Measurements from ENCODE around the gene B4GAT1. TPM values are rescaled to one million over a fixed set of nuclear protein-coding genes. Genes with fewer than 3 reads are reported as not detected.

Gene B4GAT1
- total RNA-seq, 1 donor from 2014 or later, result 40.9 TPM

DNA sequence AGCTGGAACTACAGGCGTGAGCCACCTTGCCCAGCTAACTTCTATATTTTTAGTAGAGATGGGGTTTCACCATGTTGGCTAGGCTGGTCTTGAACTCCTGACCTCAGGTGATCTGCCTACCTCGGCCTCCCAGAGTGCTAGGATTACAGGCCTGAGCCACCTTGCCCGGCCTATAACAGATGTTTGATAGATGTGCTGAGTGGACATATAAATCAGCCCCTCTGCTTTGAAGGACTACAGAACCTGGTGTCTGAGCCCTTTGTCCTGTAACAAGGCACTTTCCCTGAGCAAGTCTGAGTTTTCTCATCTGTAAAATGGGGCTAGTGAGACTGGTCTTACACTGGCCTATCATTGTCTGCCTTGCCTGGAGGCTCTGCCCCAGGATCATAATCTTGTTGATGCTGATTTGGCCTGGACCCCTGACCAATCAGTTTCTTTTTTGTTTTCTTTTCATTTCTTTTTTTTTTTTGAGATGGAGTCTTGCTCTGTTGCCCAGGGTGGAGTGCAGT is 18.2 kb downstream of the B4GAT1 start:
- Mint-ChIP-seq H3K27ac (no peak overlapping the region), H3K4me3 (no peak overlapping the region), H3K9me3 (no peaks in the 10 kb centered on the region), H3K36me3 (no peaks in the 10 kb centered on the region), H3K27me3 (ENCODE audit: insufficient read depth, low read depth) (peaks cover 7% of the 10 kb centered on the region), H3K4me1 (peaks cover 35% of the 10 kb centered on the region)
- Histone ChIP-seq H3K9me3 (ENCODE audit: low read depth) (no peaks in the 10 kb centered on the region), H3K36me3 (no peaks in the 10 kb centered on the region), H3K27me3 (peaks cover 3% of the 10 kb centered on the region), H4K20me1 (ENCODE audit: low read depth) (no peaks in the 10 kb centered on the region), H3K4me2 (no peak overlapping the region), H3K9ac (no peak overlapping the region), H3K27ac (no peak overlapping the region), H3K4me3 (no peak overlapping the region), H3K79me2 (ENCODE audit: low read depth) (no peaks in the 10 kb centered on the region), H2AFZ (replicated peaks) (no peak overlapping the region), H3K4me1 (peaks cover 11% of the 10 kb centered on the region), H3F3A (ENCODE audit: low read depth) (no peaks in the 10 kb centered on the region)
- DNase-seq (ENCODE audit: low spot score), result no peak
- no peak for TF ChIP-seq EZH2phosphoT487 (IDR thresholded peaks at IDR 0.05)
- TF ChIP-seq, protein P1, sequence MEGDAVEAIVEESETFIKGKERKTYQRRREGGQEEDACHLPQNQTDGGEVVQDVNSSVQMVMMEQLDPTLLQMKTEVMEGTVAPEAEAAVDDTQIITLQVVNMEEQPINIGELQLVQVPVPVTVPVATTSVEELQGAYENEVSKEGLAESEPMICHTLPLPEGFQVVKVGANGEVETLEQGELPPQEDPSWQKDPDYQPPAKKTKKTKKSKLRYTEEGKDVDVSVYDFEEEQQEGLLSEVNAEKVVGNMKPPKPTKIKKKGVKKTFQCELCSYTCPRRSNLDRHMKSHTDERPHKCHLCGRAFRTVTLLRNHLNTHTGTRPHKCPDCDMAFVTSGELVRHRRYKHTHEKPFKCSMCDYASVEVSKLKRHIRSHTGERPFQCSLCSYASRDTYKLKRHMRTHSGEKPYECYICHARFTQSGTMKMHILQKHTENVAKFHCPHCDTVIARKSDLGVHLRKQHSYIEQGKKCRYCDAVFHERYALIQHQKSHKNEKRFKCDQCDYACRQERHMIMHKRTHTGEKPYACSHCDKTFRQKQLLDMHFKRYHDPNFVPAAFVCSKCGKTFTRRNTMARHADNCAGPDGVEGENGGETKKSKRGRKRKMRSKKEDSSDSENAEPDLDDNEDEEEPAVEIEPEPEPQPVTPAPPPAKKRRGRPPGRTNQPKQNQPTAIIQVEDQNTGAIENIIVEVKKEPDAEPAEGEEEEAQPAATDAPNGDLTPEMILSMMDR (IDR thresholded peaks at IDR 0.05), result no peak
- no peak for TF ChIP-seq EZH2 (IDR thresholded peaks at IDR 0.05)

DNA sequence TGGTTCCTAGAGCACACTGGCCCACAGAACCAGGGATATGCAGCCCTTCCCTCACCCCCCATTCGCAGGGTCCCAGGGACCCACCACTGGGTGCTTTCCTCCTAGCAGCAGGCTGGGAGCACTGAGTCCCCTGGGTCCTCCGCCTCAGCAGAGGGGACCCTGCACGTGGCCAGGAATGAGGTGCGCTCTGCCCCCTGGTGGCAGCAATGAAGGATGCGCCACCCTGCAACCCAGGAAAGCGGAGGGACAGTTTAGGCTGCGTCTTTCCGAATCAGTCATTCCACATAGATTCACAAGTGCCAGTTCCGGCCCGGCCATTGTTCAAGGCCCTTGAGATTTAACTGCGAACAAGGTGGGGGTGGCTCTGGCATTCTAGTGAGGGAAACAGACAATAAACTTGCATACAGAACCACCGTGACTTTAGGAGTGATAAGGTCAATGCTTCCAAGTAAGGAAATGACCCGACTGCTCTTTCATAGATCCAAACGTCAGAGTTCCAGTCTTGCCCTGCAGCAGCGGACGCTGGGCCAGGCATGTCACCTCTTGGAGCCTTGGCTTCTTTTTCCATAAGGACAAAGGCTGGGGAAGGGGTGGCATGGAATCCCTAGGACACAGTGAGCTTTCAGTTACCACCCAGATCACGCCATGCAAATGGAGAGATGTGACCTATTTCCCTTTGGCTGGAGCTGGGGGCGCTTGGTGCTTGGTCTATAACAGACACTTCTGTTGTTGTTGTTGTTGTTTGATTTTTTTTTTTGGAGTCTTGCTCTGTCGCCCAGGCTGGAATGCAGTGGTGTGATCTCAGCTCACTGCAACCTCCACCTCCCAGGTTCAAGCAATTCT is 18.9 kb downstream of the B4GAT1 start:
- no peak overlapping the region for H3K9ac ChIP-seq
- H3K27ac Mint-ChIP-seq, result peak overlapping the region; percentile 57
- no peaks in the 10 kb centered on the region for H3K79me2 ChIP-seq (ENCODE audit: low read depth)
- TF ChIP-seq, protein P1 (IDR thresholded peaks at IDR 0.05), result peak; percentile 97
- TF ChIP-seq EZH2 (IDR thresholded peaks at IDR 0.05) (peak; percentile 33), EZH2phosphoT487 (IDR thresholded peaks at IDR 0.05) (no peak)
- peaks cover 12% of the 10 kb centered on the region for H3K27me3 Mint-ChIP-seq (ENCODE audit: insufficient read depth, low read depth)
- H3K9me3 Mint-ChIP-seq, result no peaks in the 10 kb centered on the region
- H3K4me1 ChIP-seq, result peaks cover 11% of the 10 kb centered on the region
- peak; percentile 86 for DNase-seq (ENCODE audit: low spot score)
- H3K27me3 ChIP-seq, result peaks cover 3% of the 10 kb centered on the region
- H3K4me3 Mint-ChIP-seq, result peak overlapping the region; percentile 64
- H3K4me3 ChIP-seq, result no peak overlapping the region
- H3K36me3 Mint-ChIP-seq, result no peaks in the 10 kb centered on the region
- peak overlapping the region; percentile 65 for H3K4me2 ChIP-seq
- H3K36me3 ChIP-seq, result no peaks in the 10 kb centered on the region
- H2AFZ ChIP-seq (replicated peaks), result peak overlapping the region; percentile 83
- H3K9me3 ChIP-seq (ENCODE audit: low read depth), result no peaks in the 10 kb centered on the region
- H4K20me1 ChIP-seq (ENCODE audit: low read depth), result no peaks in the 10 kb centered on the region
- H3K4me1 Mint-ChIP-seq, result peaks cover 39% of the 10 kb centered on the region
- no peak overlapping the region for H3K27ac ChIP-seq
- no peaks in the 10 kb centered on the region for H3F3A ChIP-seq (ENCODE audit: low read depth)

DNA sequence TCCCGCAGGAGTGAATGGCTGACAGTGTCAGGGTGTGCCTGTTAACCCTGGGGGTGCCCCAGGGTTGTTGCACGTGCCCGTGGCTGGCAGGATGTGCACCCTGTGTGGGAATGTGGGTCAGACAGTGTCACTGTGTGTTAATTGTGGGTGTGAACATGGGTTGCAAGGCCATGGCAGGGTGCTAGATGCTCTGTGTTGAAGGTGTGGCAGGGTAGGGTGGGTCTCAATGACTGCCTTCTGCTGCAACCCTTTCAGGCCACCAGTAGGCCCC is 19.5 kb downstream of the B4GAT1 start:
- no peak overlapping the region for H2AFZ ChIP-seq (replicated peaks)
- no peak overlapping the region for H3K4me2 ChIP-seq
- Mint-ChIP-seq H3K36me3 (no peaks in the 10 kb centered on the region), H3K4me1 (peaks cover 45% of the 10 kb centered on the region), H3K4me3 (no peak overlapping the region), H3K27ac (no peak overlapping the region), H3K27me3 (ENCODE audit: insufficient read depth, low read depth) (peaks cover 16% of the 10 kb centered on the region), H3K9me3 (no peaks in the 10 kb centered on the region)
- DNase-seq (ENCODE audit: low spot score), result no peak
- H3K9ac ChIP-seq, result no peak overlapping the region
- H3K27me3 ChIP-seq, result peaks cover 3% of the 10 kb centered on the region
- no peaks in the 10 kb centered on the region for H3K36me3 ChIP-seq
- peaks cover 11% of the 10 kb centered on the region for H3K4me1 ChIP-seq
- TF ChIP-seq EZH2 (IDR thresholded peaks at IDR 0.05) (no peak), EZH2phosphoT487 (IDR thresholded peaks at IDR 0.05) (no peak)
- TF ChIP-seq, protein P1 (IDR thresholded peaks at IDR 0.05), result no peak
- no peaks in the 10 kb centered on the region for H4K20me1 ChIP-seq (ENCODE audit: low read depth)
- no peak overlapping the region for H3K27ac ChIP-seq
- no peak overlapping the region for H3K4me3 ChIP-seq
- no peaks in the 10 kb centered on the region for H3F3A ChIP-seq (ENCODE audit: low read depth)
- H3K79me2 ChIP-seq (ENCODE audit: low read depth), result no peaks in the 10 kb centered on the region
- H3K9me3 ChIP-seq (ENCODE audit: low read depth), result no peaks in the 10 kb centered on the region
